ENCODE results near the gene ATG7. TPM values are rescaled to one million over a fixed set of nuclear protein-coding genes. Genes with fewer than 3 reads are reported as not detected.
"Not testable (repeated sequence)": the region's sequence is repeated elsewhere in the genome, so short reads cannot be mapped to it uniquely, and the experiment has no call there.

ATG7 gene
- total and polyA plus RNA-seq, 3 experiments from 2014 or later = 13.8 to 28.2 (median 28.0) TPM

DNA sequence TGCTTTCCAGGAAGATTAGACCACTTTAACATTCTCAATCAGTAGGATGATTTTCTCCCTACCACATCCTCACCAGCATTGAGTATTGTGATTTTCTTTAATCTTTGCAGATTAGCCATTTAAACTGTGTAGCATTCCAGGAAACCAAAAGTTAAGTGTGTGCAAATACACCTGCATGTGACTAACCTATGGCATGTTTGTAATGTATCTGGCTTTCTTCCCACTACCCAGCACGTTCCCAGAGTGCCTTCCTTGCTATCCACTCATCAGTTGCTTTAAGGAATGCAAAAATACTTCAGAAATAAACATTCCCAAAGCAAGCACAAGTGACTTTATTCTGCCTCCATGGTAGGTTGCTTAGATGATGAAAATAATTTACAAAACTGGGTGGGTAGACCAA lies 74.2 kb downstream of the ATG7 start:
- no peak overlapping the region for H3K27ac Mint-ChIP-seq
- H3K36me3 Mint-ChIP-seq = peaks cover 38 to 76% (median 45%) of the 10 kb centered on the region in 3 donors
- H3K4me3 ChIP-seq (ENCODE audit: low read length) = no peak overlapping the region
- H3K4me3 Mint-ChIP-seq = no peak overlapping the region
- POLR2A ChIA-PET = no interaction called here
- H3K27ac ChIP-seq (ENCODE audit: low read depth, low read length) = no peak overlapping the region
- DNase-seq = no peak
- CTCF ChIA-PET = no interaction called here
- H3K27me3 ChIP-seq (ENCODE audit: insufficient read depth, low read length, poor library complexity, severe bottlenecking) = no peaks in the 10 kb centered on the region
- H3K36me3 ChIP-seq (ENCODE audit: insufficient read depth, low read length) = peaks cover 14% of the 10 kb centered on the region
- no peaks in the 10 kb centered on the region for H3K9me3 Mint-ChIP-seq
- H3K27me3 Mint-ChIP-seq = peaks cover 0 to 1% of the 10 kb centered on the region in 2 donors
- no peaks in the 10 kb centered on the region for H3K4me1 Mint-ChIP-seq
- H3K4me1 ChIP-seq (ENCODE audit: insufficient read depth, low read length) = no peaks in the 10 kb centered on the region
- H3K9me3 ChIP-seq (ENCODE audit: low read length) = no peaks in the 10 kb centered on the region

DNA sequence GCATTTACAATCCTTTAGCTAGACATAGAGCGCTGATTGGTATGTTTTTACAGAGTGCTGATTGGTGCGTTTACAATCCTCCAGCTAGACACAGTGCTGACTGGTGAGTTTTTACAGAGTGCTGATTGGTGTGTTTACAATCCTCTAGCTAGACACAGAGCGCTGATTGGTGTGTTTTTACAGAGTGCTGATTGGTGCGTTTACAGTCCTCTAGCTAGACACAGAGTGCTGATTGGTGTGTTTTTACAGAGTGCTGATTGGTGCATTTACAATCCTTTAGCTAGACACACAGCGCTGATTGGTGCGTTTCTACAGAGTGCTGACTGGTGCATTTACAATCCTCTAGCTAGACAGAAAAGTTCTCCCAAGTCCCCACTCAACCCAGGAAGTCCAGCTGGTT lies 76.7 kb downstream of the ATG7 start:
- POLR2A ChIA-PET; DNase-seq; H3K27ac Mint-ChIP-seq; CTCF ChIA-PET; H3K4me3 Mint-ChIP-seq; H3K27me3 Mint-ChIP-seq; H3K27ac ChIP-seq (ENCODE audit: low read depth, low read length); H3K4me1 ChIP-seq (ENCODE audit: insufficient read depth, low read length); H3K9me3 Mint-ChIP-seq; H3K4me3 ChIP-seq (ENCODE audit: low read length); H3K9me3 ChIP-seq (ENCODE audit: low read length); H3K4me1 Mint-ChIP-seq; H3K27me3 ChIP-seq (ENCODE audit: insufficient read depth, low read length, poor library complexity, severe bottlenecking): not testable (repeated sequence)
- peaks cover 14% of the 10 kb centered on the region for H3K36me3 ChIP-seq (ENCODE audit: insufficient read depth, low read length)
- peaks cover 32 to 78% (median 50%) of the 10 kb centered on the region in 3 donors for H3K36me3 Mint-ChIP-seq

- Mint-ChIP-seq H3K36me3 (peaks cover 32 to 75% (median 44%) of the 10 kb centered on the region in 3 donors), H3K9me3 (no peaks in the 10 kb centered on the region), H3K4me1 (no peaks in the 10 kb centered on the region), H3K27me3 (no peaks in the 10 kb centered on the region), H3K4me3 (no peak overlapping the region), H3K27ac (no peak overlapping the region)
- POLR2A ChIA-PET = no interaction called here
- Histone ChIP-seq H3K4me1 (ENCODE audit: insufficient read depth, low read length) (no peaks in the 10 kb centered on the region), H3K27me3 (ENCODE audit: insufficient read depth, low read length, poor library complexity, severe bottlenecking) (no peaks in the 10 kb centered on the region), H3K4me3 (ENCODE audit: low read length) (no peak overlapping the region), H3K9me3 (ENCODE audit: low read length) (no peaks in the 10 kb centered on the region), H3K36me3 (ENCODE audit: insufficient read depth, low read length) (peaks cover 14% of the 10 kb centered on the region), H3K27ac (ENCODE audit: low read depth, low read length) (no peak overlapping the region)
- no peak for DNase-seq
- CTCF ChIA-PET = interaction anchor here (0.5 to 1.3 kb wide), 2 partner anchors 39 to 43 kb away, joined by 3 read pairs; no protein-coding TSS in a partner anchor
Observed at GRCh38 chr3:11349446-11349845, 77.2 kb downstream of the ATG7 start.

GRCh38 chr3:11350374-11350773 lies 78.2 kb downstream of the ATG7 start:
- H3K27ac Mint-ChIP-seq = no peak overlapping the region
- H3K4me1 ChIP-seq (ENCODE audit: insufficient read depth, low read length) = no peaks in the 10 kb centered on the region
- peaks cover 14% of the 10 kb centered on the region for H3K36me3 ChIP-seq (ENCODE audit: insufficient read depth, low read length)
- H3K27me3 Mint-ChIP-seq = no peaks in the 10 kb centered on the region
- no peaks in the 10 kb centered on the region for H3K4me1 Mint-ChIP-seq
- ChIA-PET POLR2A (no interaction called here), CTCF (interaction anchor here (1.0 to 1.3 kb wide), 3 partner anchors 8 to 42 kb away, joined by 3 read pairs; no protein-coding TSS in a partner anchor)
- no peak overlapping the region for H3K27ac ChIP-seq (ENCODE audit: low read depth, low read length)
- no peaks in the 10 kb centered on the region for H3K9me3 Mint-ChIP-seq
- no peak for DNase-seq
- no peaks in the 10 kb centered on the region for H3K27me3 ChIP-seq (ENCODE audit: insufficient read depth, low read length, poor library complexity, severe bottlenecking)
- peaks cover 32 to 76% (median 44%) of the 10 kb centered on the region in 3 donors for H3K36me3 Mint-ChIP-seq
- no peak overlapping the region for H3K4me3 Mint-ChIP-seq
- H3K9me3 ChIP-seq (ENCODE audit: low read length) = no peaks in the 10 kb centered on the region
- no peak overlapping the region for H3K4me3 ChIP-seq (ENCODE audit: low read length)

- Mint-ChIP-seq H3K9me3 (no peaks in the 10 kb centered on the region), H3K4me1 (no peaks in the 10 kb centered on the region), H3K27ac (peak overlapping the region in 1 of 8 donors; percentile 14), H3K4me3 (no peak overlapping the region), H3K36me3 (peaks cover 32 to 73% (median 36%) of the 10 kb centered on the region in 3 donors), H3K27me3 (no peaks in the 10 kb centered on the region)
- Histone ChIP-seq H3K27me3 (ENCODE audit: insufficient read depth, low read length, poor library complexity, severe bottlenecking) (no peaks in the 10 kb centered on the region), H3K4me3 (ENCODE audit: low read length) (no peak overlapping the region), H3K36me3 (ENCODE audit: insufficient read depth, low read length) (peaks cover 9% of the 10 kb centered on the region), H3K27ac (ENCODE audit: low read depth, low read length) (no peak overlapping the region), H3K4me1 (ENCODE audit: insufficient read depth, low read length) (no peaks in the 10 kb centered on the region), H3K9me3 (ENCODE audit: low read length) (no peaks in the 10 kb centered on the region)
- ChIA-PET CTCF (interaction anchor here (1.0 to 1.2 kb wide), 2 partner anchors 9 to 16 kb away, joined by 3 read pairs; no protein-coding TSS in a partner anchor), POLR2A (no interaction called here)
- no peak for DNase-seq
Observed at GRCh38 chr3:11351451-11351850, 79.3 kb downstream of the ATG7 start.

GRCh38 chr3:11356269-11356668 lies 84.1 kb downstream of the ATG7 start:
- H3K9me3 Mint-ChIP-seq = no peaks in the 10 kb centered on the region
- POLR2A ChIA-PET = no interaction called here
- no peak overlapping the region for H3K4me3 Mint-ChIP-seq
- H3K27me3 ChIP-seq (ENCODE audit: insufficient read depth, low read length, poor library complexity, severe bottlenecking) = no peaks in the 10 kb centered on the region
- no peak overlapping the region for H3K27ac ChIP-seq (ENCODE audit: low read depth, low read length)
- DNase-seq = no peak
- H3K27me3 Mint-ChIP-seq = no peaks in the 10 kb centered on the region
- CTCF ChIA-PET = no interaction called here
- H3K36me3 ChIP-seq (ENCODE audit: insufficient read depth, low read length) = peaks cover 5% of the 10 kb centered on the region
- H3K4me1 ChIP-seq (ENCODE audit: insufficient read depth, low read length) = no peaks in the 10 kb centered on the region
- H3K27ac Mint-ChIP-seq = no peak overlapping the region
- no peaks in the 10 kb centered on the region for H3K4me1 Mint-ChIP-seq
- no peak overlapping the region for H3K4me3 ChIP-seq (ENCODE audit: low read length)
- H3K9me3 ChIP-seq (ENCODE audit: low read length) = no peaks in the 10 kb centered on the region
- peaks cover 2 to 69% (median 17%) of the 10 kb centered on the region in 3 donors for H3K36me3 Mint-ChIP-seq

DNA sequence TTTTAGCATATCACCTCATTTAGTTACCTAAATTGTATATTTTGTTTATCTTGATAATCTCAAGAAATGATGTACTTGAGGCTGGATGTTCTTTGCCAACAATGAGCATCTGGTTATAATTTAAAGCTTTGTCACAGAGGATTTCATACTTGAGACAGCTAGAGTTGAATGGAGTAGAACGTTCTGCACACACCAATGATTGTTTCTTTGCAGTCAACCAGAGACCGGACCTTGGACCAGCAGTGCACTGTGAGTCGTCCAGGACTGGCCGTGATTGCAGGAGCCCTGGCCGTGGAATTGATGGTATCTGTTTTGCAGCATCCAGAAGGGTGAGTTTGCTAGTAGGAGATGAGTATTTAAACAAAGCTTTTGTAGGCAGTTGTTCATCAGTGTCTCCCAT lies 90.4 kb downstream of the ATG7 start:
- Histone ChIP-seq H3K4me3 (ENCODE audit: low read length) (no peak overlapping the region), H3K27ac (ENCODE audit: low read depth, low read length) (no peak overlapping the region), H3K36me3 (ENCODE audit: insufficient read depth, low read length) (peaks cover 34% of the 10 kb centered on the region), H3K4me1 (ENCODE audit: insufficient read depth, low read length) (no peaks in the 10 kb centered on the region), H3K27me3 (ENCODE audit: insufficient read depth, low read length, poor library complexity, severe bottlenecking) (no peaks in the 10 kb centered on the region), H3K9me3 (ENCODE audit: low read length) (no peaks in the 10 kb centered on the region)
- Mint-ChIP-seq H3K27me3 (no peaks in the 10 kb centered on the region), H3K36me3 (peaks cover 12 to 92% (median 38%) of the 10 kb centered on the region in 3 donors), H3K27ac (no peak overlapping the region), H3K4me3 (no peak overlapping the region), H3K4me1 (no peaks in the 10 kb centered on the region), H3K9me3 (no peaks in the 10 kb centered on the region)
- POLR2A ChIA-PET = no interaction called here
- CTCF ChIA-PET = no interaction called here
- no peak for DNase-seq

DNA sequence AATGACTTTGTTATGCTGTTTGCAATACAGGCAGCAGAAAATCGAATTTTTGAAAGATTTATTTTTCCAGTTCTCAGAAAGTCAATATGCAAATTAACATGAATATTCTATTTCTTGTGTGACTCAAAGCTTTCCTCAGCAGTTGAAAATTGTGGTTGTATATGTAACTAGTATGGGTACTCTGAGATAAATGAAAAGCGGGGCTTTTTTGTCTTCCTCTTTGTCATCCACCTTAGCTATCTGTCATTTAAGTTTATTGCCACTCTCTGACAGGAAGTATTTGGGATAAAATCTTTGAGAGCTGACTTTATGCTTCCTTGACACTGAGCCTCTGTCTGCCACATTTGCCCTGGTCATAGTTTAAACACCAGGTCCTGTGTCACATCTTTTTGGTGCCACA lies 91.5 kb downstream of the ATG7 start:
- Mint-ChIP-seq H3K4me3 (no peak overlapping the region), H3K4me1 (no peaks in the 10 kb centered on the region), H3K27me3 (no peaks in the 10 kb centered on the region), H3K27ac (peak overlapping the region in 2 of 8 donors; percentile 29), H3K9me3 (no peaks in the 10 kb centered on the region), H3K36me3 (peaks cover 12 to 87% (median 38%) of the 10 kb centered on the region in 3 donors)
- no peak for DNase-seq
- Histone ChIP-seq H3K4me3 (ENCODE audit: low read length) (no peak overlapping the region), H3K27me3 (ENCODE audit: insufficient read depth, low read length, poor library complexity, severe bottlenecking) (no peaks in the 10 kb centered on the region), H3K27ac (ENCODE audit: low read depth, low read length) (no peak overlapping the region), H3K36me3 (ENCODE audit: insufficient read depth, low read length) (peaks cover 29% of the 10 kb centered on the region), H3K9me3 (ENCODE audit: low read length) (no peaks in the 10 kb centered on the region), H3K4me1 (ENCODE audit: insufficient read depth, low read length) (no peaks in the 10 kb centered on the region)
- POLR2A ChIA-PET = no interaction called here
- CTCF ChIA-PET = interaction anchor here (1.2 kb wide), 1 partner anchor 13 kb away, joined by 3 read pairs; no protein-coding TSS in a partner anchor
